Neural cell (in vitro differentiated cells): ENCODE measurements around the gene FRMD4A.

Experiments
- CTCF ChIP-seq: fragments of 450-650 bp; IDR thresholded peaks from 2 replicates; pipeline ENCODE4 v1.5.1; 2014; ENCODE audit warnings: antibody characterized with exemption, mild to moderate bottlenecking, moderate library complexity; ENCODE audit not compliant: poor library complexity, severe bottlenecking
- EZH2 ChIP-seq: fragments of 200-600, 300-800 bp; shearing (Covaris generic), sonication (generic); IDR thresholded peaks from 2 replicates; pipeline ENCODE4 v1.6.1; 2014; ENCODE audit warnings: antibody characterized with exemption, low read length, borderline replicate concordance, mild to moderate bottlenecking; ENCODE audit not compliant: insufficient read depth, poor library complexity, severe bottlenecking
- MXI1 ChIP-seq: fragments of 450-650 bp; conservative IDR thresholded peaks from 2 replicates; pipeline ENCODE4 v1.6.1; 2014; ENCODE audit warnings: antibody characterized with exemption, mild to moderate bottlenecking; ENCODE audit not compliant: poor library complexity, severe bottlenecking
- POLR2AphosphoS5 ChIP-seq: IDR thresholded peaks from 2 replicates; pipeline ENCODE4 v1.6.1; 2012
- SMC3 ChIP-seq: fragments of 450-650 bp; conservative IDR thresholded peaks from 2 replicates; pipeline ENCODE4 v1.6.1; 2014; ENCODE audit warnings: antibody characterized with exemption, mild to moderate bottlenecking, moderate library complexity; ENCODE audit not compliant: poor library complexity
- TAF1 ChIP-seq: IDR thresholded peaks from 2 replicates; pipeline ENCODE4 v1.6.1; 2012; ENCODE audit warnings: low read depth

GRCh38 chr10:13858709-13859108, 472.0 kb downstream of the FRMD4A start:
- TF ChIP-seq CTCF (no peak), EZH2 (no peak), POLR2AphosphoS5 (no peak), SMC3 (no peak), TAF1 (no peak), MXI1 (no peak)
